NCI-H345 (cell line): ENCODE measurements around the gene AHCYL2.
"Not testable (repeated sequence)": the region's sequence is repeated elsewhere in the genome, so short reads cannot be mapped to it uniquely, and the experiment has no call there.

Experiments
- DNase-seq: peaks from one replicate; lab custom pipeline; 2025; lab: John Stamatoyannopoulos, UW

Gene AHCYL2

DNA sequence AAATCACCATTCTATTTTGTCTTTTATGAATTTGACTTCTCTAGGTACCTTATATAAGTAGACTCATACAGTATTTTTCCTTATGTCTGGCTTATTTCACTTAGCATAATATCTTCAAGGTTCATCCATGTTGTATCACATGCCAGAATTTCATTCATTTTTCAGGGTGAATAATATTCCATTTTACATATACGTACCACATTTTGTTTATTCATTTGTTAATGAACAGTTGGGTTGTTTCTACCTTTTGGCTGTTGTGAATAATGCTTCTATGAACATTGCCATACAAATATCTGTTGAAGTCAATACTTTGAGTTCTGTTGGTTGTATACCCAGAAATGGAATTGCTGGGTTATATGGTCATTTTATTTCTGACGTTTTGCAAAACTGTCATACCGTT lies 20.7 kb downstream of the AHCYL2 start:
- DNase-seq, result no peak

DNA sequence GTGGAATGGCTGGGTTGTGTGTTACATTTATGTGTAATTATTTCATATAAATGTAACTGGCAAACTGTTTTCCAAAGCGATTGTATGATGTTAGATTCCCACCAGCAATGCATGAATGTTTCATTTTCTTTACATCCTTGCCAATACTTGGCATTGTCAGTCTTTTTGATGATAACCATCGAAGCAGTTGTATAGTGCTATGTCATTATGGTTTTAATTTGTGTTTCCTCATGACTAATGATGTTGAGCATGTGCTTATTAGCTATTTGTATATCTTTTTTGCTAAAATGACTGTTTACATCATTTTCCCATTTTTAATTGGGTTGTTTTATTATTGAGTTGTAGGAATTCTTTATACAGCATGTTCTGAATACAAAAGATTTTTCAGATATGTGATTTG lies 22.3 kb downstream of the AHCYL2 start:
- DNase-seq, result no peak

DNA sequence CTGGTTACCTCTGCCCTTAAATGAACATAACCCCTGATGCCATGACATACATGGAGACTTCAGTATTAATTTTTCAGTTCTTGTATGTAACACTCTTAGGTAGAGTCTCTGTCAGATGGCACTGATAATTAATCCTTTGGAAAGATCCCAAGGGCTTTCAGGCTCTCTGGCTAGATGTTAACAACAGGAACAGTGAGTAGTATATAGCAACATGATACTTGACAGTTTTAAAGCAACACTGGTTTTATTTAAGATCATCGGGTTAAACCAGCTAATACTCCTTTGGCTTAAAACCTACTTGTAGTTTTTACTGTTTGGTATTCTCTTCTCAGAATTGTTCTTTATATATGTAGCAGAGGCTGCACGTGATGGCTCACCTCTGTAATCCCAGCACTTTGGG lies 27.3 kb downstream of the AHCYL2 start:
- DNase-seq, result no peak

- not testable (repeated sequence) for DNase-seq
Measured at GRCh38 chr7:129252603-129253002, 27.8 kb downstream of the AHCYL2 start.

DNA sequence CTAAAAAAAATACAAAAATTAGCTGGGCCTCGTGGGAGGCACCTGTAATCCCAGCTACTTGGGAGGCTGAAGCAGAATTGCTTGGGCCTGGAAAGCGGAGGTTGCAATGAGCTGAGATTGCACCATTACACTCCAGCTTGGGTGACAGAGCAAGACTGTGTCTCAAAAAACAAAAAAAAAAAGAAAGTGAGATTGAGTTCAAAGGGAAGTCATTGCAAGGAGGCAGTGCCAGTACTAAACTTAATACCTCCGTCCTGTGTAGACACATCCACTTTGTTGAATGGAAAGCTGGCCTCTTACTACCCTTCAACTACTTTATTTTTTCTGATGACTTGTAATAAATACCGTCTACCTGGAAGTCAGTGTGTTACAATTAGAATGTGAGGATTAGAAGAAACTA lies 31.0 kb downstream of the AHCYL2 start:
- DNase-seq, result no peak

GRCh38 chr7:129256221-129256620 lies 31.4 kb downstream of the AHCYL2 start:
- no peak for DNase-seq

DNA sequence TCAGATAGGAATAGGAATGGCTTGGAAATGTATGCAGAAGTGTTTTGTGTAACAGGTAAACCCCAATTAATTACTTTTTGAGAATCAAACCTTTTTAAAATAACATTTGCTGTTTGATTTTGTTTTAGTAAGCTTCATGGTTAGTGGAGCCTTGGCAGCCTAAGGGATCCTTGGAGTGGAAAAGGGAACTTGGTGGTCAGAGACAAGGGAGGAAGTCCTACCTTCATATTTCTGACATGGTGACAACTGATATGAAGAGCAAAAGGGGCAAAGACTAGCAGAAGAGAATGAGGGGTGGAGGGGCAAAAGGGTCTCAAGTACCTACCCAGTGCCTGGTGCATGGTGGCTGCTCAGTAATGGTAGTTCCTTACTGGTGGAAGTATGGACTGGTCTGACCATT lies 32.3 kb downstream of the AHCYL2 start:
- no peak for DNase-seq

DNA sequence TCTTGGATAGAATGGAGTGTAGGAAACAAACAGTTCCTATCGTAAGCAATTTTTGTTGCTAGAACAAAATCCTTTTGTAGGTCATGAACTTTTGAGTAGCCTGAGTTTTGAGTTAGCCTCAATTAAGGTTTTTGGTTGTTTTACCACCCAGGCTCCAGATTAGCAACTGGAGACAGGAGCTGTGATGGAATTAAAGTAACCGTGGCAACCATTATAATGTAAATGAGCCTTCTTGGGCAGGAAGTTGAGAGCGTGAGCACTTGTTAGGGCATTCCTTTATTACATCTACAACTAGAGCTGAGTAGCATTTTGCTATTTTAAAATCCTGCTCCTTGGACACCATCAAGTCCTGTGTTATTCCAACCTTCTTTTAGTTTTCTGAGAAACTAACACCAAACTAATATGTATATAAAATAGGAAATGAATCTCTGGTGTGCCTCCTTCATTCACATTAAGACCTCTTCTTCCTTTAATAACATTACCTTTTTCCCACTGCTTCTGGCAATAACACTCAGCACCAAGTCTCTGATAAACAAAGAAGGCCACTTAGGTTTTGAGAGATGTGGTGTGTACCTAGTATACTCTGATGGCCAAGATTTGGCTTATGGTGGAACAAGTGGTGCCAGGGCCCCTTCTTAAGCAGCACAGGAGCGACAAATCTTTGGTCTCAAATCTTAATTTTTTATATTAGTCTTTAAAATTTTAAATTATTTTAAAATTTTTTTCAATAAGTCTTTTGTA lies 34.0 kb downstream of the AHCYL2 start:
- peak; percentile 3 for DNase-seq

DNA sequence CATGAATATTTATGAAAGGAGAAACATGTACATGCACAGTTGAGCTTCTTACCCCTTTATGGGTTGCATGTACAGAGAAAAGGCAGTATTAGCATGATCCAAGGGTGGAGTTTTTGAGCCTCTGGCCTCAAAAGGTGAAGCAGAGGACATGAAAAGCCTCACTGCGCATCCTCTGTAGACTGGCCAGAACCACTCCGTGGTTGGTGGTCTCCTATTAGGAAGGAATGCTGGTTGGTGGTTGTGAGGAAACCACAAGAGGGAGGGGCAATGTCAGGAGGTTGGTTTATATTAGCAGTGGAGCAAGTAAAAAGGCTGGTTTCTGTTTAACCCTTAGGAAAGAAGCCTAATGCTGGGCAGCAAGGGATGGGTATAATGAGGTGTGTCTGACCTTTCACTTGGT lies 37.5 kb downstream of the AHCYL2 start:
- no peak for DNase-seq

DNA sequence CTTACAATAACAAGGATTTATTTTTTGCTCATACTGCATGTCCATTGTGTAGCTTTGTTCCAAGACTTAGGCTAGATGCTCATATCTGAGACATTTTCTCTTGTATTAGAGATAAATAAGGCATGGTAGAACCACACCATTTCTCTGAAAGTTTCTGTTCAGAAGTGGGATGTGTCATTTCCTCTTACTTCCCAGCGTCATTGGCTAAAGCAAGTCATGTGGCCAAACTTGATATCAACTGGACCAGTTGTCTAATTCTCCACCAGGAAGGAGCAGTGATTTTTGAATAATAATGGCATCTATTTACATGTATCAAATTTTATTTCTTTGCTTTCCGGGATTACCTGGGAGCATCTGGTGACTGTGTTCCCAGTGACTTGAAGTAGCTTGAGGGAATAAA lies 38.3 kb downstream of the AHCYL2 start:
- DNase-seq, result no peak

- no peak for DNase-seq
Measured at GRCh38 chr7:129264534-129264933, 39.7 kb downstream of the AHCYL2 start.

- DNase-seq, result no peak
Measured at GRCh38 chr7:129265328-129265727, 40.5 kb downstream of the AHCYL2 start.

DNA sequence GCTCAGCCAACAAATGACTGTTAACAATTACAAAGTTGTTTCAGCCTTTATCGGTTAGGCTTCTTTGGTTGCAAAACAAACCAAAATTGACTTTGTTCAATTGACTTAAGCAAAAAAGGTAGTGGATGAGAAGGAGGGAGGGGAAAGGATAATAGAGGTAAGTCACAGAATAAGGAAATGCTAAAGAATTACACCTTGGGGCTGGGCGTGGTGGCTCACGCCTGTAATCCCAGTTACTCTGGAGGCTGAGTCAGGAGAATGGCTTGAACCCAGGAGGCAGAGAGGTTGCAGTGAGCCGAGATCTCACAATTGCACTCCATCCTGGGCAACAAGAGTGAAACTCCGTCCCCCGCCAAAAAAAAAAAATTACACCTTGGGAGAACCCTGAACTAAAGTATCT lies 41.4 kb downstream of the AHCYL2 start:
- DNase-seq, result no peak

GRCh38 chr7:129270077-129270476 lies 45.2 kb downstream of the AHCYL2 start:
- no peak for DNase-seq

GRCh38 chr7:129271500-129272355 lies 46.9 kb downstream of the AHCYL2 start:
- DNase-seq, result no peak

GRCh38 chr7:129273936-129274335 lies 49.1 kb downstream of the AHCYL2 start:
- DNase-seq, result no peak

DNA sequence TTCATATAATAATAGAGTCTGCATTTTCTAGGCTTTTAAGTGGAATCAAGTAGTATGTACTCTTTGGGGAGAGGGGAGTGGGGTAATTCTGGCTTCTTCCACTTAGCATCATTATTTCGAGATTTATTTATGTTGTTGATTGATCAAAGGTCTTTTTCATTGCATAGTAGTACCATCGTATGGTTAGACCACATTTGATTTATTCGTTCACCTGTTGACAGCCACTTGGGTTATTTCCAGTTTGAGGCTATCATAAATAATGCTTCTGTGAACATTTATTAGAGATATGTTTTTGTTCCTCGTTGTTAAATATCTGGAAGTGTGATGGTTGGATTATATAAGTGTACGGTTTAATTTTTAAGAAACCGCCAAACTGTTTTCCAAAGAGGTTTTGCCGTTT lies 52.8 kb downstream of the AHCYL2 start:
- DNase-seq, result no peak

DNA sequence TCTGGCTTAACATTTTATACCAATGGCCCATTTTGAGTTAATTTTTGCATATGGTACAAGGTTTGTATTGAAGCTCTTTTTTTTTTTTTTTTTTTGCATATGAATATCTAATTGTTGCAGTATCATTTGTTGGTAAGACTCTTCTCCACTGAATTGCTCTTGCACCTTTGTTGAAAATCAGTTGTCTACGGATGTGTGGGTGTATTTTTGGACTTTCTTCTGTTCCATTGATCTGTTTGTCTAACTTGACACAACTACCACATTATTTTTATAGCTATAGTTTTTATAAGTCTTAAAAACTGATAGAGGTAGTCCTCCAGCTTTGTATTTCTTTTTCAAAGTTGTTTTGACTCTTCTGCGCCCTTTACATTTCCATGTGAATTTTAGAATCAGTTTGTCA lies 53.9 kb downstream of the AHCYL2 start:
- no peak for DNase-seq

DNA sequence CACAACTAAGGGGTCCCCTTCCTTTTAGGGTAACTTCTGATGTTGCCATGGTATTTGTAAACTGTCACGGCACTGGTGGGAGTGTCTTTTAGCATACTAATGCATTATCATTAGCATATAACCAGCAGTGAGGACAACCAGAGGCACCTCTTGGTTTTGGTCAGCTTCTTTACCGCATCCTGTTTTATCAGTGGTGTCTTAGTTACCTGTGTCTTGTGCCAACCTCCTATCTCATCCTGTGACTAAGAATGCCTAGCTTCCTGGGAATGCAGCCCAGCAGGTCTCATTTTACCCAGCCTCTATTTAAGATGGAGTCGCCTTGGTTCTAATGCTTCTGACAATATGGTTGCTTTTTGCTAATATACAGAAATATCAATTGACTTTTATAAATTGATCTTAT lies 54.9 kb downstream of the AHCYL2 start:
- DNase-seq, result no peak

DNA sequence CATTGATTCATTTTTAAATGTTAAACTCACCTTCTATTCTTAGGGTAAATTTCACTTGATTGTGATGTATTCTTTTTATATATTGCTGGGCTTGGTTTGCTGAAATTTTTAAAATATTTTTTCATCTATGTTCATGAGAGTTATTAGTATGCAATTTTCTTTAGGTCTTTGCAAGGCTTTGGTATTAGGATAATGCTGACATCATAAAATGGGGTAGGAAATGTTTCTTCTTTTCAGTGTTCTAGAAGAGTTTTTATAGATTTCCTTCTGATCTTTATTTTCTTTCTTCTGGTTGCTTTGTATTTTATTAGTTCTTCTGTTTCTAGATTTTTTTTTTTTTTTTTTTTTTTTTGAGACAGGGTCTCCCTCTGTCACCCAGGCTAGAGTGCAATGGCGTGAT lies 56.3 kb downstream of the AHCYL2 start:
- DNase-seq, result no peak

- DNase-seq, result peak; percentile 63
Measured at GRCh38 chr7:129282865-129283264, 58.0 kb downstream of the AHCYL2 start.

- no peak for DNase-seq
Measured at GRCh38 chr7:129283936-129284335, 59.1 kb downstream of the AHCYL2 start.

DNA sequence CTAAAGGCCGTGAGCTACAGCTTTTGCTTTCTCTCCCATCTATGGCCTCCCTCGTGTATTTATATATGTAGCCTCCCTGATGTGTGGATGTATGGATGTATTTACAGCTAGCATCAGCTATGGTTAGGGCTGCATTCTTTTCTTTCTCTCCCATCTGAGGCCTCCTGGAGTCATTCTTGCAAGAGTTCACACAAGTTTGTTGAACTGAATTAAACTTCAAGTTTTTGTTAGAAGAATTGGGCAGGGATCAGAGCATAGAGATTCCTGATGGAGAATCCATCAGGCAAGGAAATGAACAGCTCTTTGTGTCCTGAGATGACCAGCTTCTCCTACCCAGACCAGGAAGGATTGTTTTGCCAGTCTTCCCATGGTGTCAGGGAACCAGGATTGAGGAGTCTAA lies 60.3 kb downstream of the AHCYL2 start:
- no peak for DNase-seq

GRCh38 chr7:129292861-129293260 lies 68.0 kb downstream of the AHCYL2 start:
- DNase-seq, result no peak
